CD4-positive, alpha-beta T cell treated with Interleukin-17A for 1 hour (primary cell): ENCODE data around the gene COL4A2.

Experiments
- DNase-seq: peaks from one replicate; pipeline ENCODE4 v3.0.0-alpha.2; 2020

The COL4A2 gene

DNA sequence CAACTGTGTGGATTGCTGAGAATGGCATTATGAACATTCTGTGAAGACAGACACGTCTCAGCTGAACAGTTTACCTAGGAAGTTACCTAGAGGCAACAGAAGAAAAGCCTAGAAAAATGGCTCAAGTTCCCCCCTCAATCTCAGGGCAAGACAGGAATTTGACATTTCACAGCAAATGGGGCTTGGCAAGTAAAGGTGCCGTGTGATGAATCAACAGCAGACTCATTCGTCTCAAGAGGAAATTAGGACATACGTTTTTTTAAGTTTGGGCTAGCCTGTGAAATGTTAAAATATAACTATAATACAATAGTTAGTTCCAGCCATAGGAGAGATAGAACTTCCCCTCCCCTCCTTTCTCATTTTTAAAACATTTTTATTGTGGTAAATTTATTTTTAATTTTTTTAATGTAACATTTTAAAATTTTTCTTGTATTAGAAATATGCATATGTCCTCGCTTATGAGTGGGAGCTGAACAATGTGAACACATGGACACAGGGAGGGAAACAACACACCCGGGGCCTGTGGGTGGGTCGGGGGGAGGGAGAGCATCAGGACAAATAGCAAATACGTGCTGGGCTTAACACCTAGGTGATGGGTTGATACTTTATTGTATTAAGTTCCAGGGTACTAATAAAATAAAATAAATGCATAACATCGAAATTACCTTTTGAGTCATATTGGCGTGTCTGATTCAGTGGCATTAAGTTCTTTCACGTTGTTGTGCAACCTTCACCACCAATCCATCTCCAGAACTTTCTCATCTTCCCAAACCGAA lies 116.0 kb downstream of the COL4A2 start:
- no peak for DNase-seq

DNA sequence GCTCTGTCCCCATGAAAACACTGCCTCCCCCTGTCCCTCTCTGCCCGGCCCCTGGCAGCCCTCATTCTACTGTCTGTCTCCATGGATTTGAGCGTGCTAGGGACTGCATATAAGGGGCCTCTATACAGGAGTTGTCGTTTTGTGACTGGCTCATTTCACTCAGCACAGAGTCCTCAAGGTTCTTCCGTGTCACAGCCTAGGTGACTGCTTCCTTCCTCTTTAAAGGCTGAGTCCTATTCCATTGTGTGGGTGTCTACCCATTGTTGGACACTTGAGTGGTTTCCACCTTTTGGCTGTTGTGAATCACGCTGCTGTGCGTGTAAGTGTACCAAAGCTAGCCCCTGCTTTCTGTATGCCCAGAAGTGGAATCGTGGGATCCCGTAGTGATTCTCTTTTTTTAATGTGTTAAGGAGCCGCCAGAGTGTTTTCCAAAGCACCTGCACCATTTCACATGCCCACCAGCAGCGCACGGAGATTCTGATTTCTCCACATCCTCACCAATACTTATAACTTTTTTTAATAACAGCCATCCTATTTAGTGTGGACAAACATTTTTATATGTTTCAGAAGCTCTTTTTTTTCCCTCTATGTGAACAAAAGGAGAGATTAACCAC lies 116.7 kb downstream of the COL4A2 start:
- no peak for DNase-seq

DNA sequence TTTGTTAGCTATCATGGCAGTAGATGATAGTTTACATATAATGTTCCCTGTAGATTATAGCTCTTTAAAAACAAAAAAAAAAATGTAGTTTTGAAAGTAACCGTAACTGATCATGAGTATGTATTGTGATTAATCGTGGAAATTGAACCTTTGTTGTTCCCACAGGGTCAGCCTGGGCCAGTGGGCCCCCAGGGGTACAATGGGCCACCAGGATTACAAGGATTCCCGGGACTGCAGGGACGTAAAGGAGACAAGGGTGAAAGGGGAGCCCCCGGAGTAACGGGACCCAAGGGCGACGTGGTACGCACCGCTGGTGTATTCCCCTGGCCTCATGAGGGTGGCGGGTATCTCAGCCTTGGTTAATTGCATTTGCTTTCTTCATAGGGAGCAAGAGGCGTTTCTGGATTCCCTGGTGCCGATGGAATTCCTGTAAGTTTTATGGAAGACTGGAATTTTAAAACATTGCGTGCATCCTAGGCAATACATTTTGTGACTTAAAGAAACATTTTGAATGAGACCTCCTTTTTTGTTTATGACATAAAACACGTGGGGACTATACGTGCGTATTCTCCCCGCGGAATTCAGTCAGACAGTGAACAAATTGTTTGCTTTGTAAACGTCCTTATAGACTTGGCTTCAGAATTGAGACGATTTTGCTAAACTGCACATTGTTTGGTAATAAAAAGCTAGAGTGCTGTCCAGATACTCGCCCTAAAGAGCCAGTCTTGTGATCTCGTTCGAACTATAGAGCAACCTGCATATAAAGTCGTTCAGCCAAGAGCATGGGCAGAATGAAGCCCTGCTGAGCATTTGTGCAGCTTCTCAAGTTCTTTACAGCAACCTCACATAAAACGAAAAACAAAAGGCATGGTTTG lies 117.7 kb downstream of the COL4A2 start:
- no peak for DNase-seq

DNA sequence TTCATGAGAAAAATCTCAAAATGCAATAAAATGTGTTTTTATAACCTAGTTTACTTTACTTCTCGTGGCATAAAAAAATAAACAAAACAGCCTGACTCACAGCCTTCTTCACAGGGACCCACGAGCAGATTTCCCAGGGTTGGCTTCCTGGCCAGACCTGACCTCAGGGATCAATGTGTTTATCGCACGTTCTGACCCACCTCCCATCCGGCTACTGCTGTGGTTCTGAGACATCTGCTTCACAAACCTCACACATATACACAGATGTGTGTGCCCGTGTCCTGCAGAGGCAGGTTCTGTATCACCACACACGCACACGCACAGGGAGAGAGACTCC lies 118.3 kb downstream of the COL4A2 start:
- no peak for DNase-seq

DNA sequence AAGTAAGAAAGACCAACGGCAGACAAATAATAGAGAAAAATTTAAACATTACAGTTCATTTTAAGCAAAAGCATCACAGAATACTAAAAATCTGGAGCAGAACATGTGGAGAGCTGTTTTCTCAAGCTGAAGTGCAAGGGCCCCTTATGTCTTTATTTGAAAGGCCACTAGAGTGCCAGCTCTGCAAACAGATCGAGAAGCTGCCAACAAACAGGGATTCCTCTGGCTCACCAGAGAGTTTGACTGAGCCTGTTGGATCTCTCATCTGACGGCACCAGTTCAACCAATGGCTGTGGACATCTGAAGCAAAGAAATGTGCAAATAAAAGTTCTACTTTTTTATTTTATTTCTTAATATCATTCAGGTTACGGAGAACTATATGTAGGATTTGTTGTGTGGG lies 119.7 kb downstream of the COL4A2 start:
- no peak for DNase-seq

DNA sequence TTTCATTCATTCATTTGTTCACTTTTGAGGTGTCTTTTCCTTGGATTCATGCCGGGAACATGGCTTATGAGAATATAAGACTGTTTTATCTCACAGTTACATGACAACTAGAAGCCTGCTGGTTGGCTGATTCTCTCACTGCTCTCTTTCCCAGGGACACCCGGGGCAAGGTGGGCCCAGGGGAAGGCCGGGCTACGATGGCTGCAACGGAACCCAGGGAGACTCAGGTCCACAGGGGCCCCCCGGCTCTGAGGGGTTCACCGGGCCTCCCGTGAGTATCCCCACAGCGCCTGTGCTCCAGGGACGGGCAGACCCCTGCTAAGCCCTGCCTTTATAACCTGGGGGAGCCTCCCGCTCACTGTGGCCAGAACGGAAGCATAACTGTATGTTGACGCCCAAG lies 121.2 kb downstream of the COL4A2 start:
- DNase-seq, result no peak

DNA sequence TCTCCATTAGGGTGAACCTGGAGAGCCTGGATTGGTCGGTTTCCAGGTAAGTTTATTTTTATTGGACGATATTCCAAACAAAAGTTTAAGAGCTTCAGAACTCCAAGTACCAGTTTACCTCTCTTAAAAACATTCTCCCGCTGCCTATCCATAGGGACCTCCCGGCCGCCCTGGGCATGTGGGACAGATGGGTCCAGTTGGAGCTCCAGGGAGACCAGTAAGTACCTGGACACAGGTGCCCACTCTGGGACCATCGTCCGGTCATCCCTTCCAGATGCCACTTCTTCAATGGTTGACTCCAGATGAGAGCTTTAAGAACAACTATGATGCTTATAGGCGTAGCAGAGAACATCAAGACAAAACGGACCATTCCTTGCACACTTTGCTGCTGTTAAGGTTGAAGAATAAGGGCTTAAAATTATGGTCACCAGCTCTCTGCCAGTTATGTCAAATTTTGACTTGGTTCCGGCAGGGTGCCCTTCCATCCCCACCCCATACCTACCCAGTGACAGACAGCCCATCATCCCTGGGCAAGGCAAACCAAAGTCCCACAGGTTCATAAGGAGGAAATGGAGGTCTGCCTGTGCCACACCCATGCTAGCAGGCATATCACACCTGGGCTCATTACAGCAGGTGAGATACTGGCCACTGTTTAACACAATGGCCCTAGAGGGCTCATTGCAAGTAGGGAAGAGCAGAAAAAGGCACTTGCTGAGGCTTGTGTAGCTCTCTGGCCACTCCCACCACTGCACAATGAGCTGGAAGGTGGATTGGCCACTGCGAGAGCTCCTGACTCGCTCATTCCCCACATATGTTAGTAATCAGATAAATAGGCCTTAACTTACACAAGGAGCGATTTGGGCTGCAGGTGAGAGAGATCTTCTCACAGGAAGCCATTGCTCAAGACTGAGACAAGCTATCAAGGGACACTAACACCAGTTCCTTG lies 123.6 kb downstream of the COL4A2 start:
- no peak for DNase-seq

DNA sequence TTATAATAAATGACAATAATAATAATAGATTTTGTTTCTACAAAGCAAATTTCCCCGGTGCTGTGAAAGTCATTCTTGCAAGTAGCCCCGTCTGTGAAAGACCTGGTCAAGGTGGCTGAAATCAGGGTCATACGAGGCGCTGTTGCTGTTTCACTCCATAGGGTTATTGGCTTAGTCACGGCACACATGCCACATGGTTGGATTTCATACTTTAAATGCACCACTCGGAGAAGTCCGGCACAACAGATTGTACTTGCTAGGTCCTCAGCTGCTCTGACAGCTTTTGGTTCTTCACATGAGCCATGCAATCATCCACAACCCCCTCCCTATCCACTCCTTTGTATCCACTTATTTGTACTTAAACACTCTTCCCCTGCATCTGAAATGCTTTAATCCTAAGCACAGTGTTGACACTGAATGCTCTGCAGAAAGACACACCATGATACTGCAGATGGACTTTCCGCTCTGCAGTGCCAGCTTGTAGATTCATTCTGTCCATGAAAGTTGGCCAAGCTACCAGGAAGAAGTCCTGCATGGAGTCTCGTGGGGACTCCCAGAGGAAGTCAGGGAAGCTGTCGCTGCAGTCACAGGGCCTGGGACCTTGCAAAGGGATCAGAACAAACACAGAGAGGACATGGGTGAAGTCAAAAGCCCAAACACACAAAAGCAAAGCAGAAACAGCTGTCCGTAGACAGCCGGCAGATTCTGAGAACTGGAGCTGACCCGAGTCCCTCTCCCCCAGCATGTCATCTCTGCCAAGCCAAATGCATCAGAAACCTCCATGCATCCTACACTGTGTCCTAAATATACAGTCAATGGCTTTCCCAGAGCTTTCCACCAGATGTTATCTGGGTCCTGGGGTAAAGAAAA lies 124.6 kb downstream of the COL4A2 start:
- no peak for DNase-seq

DNA sequence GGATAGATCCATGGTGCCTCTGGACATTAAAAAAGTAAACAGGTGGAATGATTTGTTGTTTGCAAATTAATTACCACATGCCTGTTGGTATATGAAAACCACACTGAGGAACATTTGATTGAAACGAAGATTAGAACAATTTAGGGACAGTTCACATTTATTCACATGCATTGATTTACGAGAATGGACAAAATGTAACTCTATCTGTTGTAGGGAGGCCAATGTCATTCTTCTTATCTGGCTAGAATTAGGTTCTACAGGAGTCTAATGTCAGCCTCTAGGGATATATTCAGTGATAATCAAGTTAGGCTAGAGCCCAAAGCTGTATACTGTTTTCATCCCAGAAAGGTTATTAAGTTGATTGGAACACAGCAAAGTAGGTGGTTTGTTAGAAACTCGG lies 125.4 kb downstream of the COL4A2 start:
- no peak for DNase-seq

DNA sequence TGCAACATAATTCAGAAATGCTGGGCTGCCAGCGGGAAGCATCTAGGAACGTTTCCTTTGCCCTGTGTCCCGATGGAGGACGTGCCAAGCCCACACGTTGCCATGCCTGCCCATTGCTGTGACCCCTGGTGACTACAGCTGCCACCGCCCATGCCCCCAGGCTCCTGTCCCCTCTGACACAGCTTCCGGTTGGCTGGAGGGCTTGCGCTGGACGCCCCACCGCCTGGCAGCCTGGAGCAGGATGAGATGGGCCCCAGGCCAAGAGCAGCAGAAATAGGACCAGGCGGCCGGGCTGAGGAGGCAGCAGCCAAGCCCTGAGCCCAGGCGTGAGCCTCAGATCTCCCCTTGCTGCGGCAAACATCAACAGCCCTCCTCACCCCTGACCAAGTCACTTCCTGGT lies 125.9 kb downstream of the COL4A2 start:
- DNase-seq, result no peak

DNA sequence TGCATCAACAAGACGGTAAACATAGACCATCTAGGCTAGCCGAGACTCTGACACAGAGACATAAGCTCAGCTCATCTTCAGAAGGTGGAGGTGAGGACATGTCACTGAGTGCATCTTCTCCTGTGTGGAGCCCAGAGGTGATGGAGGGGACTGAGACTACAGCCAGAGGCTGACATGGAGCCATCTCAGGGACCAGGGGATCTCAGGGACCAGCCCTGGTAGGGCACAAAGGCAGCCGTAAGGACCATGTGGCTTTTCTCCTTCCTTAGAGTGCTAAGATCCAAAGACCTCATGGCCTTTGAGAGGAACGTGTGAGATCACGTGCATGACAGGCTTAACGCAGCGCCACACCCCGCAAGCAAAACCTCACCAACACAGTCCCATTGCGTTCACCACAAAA lies 127.5 kb downstream of the COL4A2 start:
- no peak for DNase-seq

DNA sequence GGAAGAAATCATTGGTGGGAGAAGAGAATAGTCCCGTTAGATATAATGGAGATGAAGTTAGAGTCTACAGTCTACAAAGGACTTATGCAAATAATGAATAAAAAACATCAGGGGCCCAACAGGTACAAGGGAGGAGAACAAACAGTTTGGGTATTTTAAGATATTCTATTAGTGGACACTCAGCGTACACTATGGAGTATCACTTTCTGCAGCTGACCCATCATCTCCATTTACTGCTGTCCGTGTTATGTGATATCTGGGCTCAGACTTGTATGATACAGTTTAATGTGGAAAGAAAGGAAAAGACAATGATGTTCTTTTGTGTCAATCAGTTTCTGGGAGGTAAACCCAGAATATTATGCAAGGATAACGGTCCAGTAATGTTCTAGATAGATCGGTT lies 128.2 kb downstream of the COL4A2 start:
- no peak for DNase-seq

DNA sequence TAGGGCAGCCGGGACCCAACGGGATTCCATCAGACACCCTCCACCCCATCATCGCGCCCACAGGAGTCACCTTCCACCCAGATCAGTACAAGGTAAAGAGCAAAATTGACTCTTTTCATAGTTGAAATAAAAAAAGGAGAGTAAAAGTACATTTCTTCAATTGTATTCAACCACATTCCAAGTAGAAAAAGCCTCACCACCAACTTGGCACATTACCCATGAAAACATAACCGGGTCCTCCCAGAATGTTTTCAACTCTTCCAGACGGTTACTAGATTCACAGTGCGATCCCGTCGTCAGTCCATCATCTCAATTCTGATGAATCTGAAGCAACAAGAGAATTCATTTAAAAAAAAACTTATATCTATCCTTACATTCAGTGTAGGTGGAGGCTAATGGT lies 129.2 kb downstream of the COL4A2 start:
- no peak for DNase-seq

DNA sequence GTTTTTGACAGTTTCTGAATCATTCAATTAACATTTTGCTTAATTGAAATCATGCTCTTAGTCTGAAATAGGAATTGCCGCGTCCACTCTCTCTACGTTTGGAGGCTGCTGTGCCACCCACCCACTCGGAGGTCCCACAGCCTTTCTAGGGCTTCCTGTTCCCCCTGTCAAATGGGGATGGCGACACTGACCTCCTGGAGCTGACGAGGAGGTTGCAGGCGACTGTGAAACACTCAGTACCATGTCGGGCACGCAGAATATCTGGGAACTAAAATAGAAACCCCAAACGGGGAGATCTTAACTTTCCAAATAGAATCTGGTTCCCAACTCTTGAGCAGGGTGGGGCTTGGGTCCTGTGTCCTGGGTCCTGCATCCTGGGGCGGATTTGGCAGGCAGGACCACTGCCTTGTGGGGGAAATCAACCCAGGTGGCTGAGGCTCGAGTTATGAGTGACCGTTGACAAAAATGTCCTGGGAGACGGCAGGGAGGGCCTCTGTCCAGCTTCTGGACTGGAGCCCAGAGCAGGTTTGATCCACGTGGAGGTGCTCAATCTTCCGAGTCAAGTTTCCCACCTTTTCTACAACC lies 129.8 kb downstream of the COL4A2 start:
- no peak for DNase-seq

DNA sequence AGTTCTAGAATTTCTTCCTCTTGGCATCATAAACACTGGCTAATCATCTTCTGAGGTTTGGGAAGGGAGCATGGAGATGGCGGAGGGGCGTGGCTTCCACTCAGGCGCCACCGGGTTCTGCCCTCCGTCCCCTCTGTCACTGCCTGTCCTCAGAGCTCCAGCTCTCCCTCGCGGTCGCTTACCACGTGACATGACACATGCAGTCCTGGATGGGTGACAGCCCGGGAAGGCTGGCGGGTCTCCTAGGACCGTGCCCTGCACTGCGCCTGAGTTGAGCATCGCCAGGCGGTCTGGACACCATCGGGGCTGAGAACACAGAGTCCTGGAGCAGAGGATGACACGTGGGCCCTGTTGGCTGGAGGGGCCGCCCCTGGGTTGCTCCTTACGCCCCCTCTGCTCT lies 131.1 kb downstream of the COL4A2 start:
- DNase-seq, result no peak

DNA sequence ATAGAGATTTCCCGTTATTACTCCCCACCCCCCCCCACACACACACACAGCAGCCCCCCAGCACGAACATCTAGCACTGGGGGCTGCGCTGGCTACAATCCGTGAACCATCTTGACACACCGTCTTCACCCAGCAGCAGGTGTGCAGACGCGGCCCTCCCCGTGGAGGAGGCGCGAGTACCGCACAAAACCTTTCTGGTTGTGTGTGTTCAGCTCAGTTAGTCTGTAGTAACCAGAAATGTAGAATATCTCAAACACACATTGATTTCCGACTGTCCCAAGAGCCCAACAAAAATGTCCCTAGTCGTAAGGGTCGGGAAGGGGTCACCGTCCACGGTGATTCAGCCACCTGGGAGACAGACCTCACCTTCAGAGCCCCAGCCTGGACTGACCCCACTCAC lies 131.7 kb downstream of the COL4A2 start:
- DNase-seq, result no peak

DNA sequence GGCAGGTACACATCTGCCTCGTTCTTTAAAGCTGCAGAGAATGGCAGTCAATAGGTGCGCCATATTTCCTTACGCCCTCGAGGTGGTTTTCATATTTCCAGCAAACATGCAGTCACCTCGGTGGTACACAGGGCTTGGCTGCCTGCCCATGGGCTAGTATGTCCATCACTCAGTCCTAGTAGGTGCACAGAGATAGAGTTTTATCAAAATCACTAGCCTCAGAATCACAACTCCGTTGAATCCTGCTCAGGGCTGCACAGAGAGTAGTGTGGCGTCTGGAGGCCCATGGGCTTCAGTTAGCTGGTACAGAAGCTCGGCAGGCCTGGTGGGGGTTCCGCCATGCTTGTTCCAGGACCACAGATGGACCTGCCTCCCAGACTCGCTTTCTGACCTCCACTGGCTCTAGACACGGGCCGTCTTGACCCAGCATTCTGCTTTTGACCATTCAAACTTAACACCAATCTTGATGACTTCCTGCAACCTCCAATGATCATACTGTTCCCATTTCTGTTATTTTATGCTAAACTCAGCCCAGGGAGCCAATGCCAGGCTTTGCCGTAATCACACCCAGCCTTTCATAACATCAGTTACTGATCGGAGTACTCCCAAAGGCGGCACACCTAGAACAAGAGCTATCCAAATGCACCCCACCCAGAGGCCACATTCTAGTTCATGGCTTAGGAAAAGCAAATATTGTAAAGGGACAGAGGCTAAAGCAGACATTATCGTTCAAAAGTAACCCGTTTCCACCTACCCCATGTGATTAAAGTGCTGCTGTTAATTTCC lies 134.1 kb downstream of the COL4A2 start:
- DNase-seq, result no peak

DNA sequence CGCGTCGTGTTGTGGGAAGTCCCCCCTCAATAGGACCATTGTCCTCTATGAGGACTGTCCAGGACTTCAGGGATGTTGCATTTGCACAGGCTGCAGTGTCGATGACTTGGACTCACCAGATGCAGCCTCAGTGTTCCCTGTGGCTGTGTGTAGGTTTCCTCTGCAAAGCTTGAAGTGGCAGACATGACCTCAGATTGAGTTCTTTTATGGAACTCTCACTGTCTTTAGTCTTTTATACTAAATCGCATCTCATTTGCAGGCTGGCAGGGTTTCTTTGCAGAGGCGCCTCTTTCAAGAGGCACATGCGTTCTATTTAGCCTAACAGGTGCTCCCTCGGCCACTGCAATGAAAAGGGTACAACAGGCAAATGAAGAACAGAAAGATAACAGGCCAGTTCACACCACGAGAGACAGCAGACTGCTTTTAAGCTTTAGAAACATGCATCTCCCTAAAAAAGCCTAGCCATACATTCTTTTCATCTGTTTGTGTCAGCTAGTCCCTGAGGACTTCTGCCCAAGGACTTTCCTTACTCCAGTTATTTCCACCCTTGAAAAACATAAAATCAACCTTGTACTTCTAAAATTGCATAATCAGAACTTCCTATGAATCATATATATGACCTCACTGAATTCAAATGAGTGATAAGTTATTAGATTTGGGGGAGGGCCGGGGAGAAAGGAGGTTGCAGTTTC lies 136.0 kb downstream of the COL4A2 start:
- DNase-seq, result no peak

DNA sequence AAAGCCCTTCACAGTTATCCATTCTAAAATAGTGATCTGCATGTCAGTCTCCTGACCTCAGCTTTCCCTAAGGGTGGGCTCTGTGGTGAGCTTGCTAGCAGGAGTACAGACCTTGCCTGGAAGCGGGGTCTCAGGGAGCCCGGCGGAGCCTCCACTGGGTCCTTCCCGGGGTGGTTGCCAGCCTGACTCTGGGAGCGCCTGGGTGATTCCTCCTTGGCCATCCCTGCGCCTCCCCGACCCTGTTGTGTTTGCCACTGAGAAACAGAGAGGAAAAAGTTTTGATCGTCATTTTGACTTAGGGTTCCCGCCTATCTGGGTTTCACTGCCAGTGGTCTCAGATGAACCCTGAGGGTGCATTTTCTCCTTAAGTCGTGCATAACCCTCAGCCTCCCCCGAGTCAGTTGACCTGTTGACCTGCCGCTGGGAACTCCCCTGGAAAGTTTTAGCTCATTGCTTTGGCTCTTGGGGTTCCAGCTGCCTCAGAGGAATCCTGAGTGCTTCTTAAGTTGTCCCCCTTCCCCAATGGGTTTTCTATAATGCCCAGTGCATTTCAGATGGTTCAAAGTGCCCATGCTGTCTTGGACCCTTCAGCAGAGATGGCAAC lies 136.6 kb downstream of the COL4A2 start:
- no peak for DNase-seq
